Lung (tissue), 12 donors: ENCODE measurements around the gene NRM. TPM values are rescaled to one million over a fixed set of nuclear protein-coding genes. Genes with fewer than 3 reads are reported as not detected.

Experiments used
- ATAC-seq: fragments of 200-7000 bp; cut with Tn5 transposase; one replicate; pipeline ENCODE4 v1.9.1; 2020; ENCODE audit warnings: moderate number of reproducible peaks; ENCODE audit not compliant: insufficient read depth, low FRiP score
- DNase-seq, 3 donors: peaks; one replicate each; pipeline ENCODE4 v3.0.0-alpha.2; 2013 to 2017
- H3K27ac ChIP-seq, 2 donors: one replicate each; pipeline ENCODE4 v1.5.1; 2013; ENCODE audit warnings: mild to moderate bottlenecking in 2 of 2, moderate library complexity in 2 of 2, control low read depth in 1 of 2, inconsistent platforms in 1 of 2, low read depth in 1 of 2, low read length in 1 of 2
- H3K27me3 ChIP-seq, 3 donors: one replicate each; pipeline ENCODE4 v1.5.1; 2013; ENCODE audit warnings: low read length in 2 of 3; ENCODE audit not compliant: control insufficient read depth in 3 of 3, insufficient read depth in 3 of 3
- H3K36me3 ChIP-seq, 4 donors: one replicate each; pipeline ENCODE4 v1.5.1; 2013; ENCODE audit warnings: low read length in 4 of 4, mild to moderate bottlenecking in 1 of 4, moderate library complexity in 1 of 4; ENCODE audit not compliant: control insufficient read depth in 4 of 4, insufficient read depth in 4 of 4
- H3K4me1 ChIP-seq, 5 donors: one replicate each; pipeline ENCODE4 v1.5.1; 2013; ENCODE audit warnings: low read length in 5 of 5, mild to moderate bottlenecking in 2 of 5, moderate library complexity in 1 of 5; ENCODE audit not compliant: control insufficient read depth in 5 of 5, insufficient read depth in 5 of 5
- H3K4me3 ChIP-seq: one replicate; pipeline ENCODE4 v1.5.1; 2013; ENCODE audit warnings: mild to moderate bottlenecking, control low read depth, moderate library complexity
- H3K9ac ChIP-seq, 2 donors: one replicate each; pipeline ENCODE4 v1.5.1; 2013; ENCODE audit warnings: low read length in 2 of 2, control low read depth in 1 of 2; ENCODE audit not compliant: insufficient read depth in 1 of 2
- H3K9me3 ChIP-seq, 4 donors: one replicate each; pipeline ENCODE4 v1.5.1; 2013; ENCODE audit warnings: low read length in 3 of 4, mild to moderate bottlenecking in 1 of 4, moderate library complexity in 1 of 4; ENCODE audit not compliant: control insufficient read depth in 4 of 4, insufficient read depth in 3 of 4
- WGBS, 2 donors: extraction: QIAGEN DNeasy Blood & Tissue Kit; methylation state at CpG; one replicate each; pipeline ENCODE4 v1.1.7; 2013; 5-methylcytosine and 5-hydroxymethylcytosine counted together
- polyA plus RNA-seq, 2 donors: library from polyadenylated mRNA; stranded (reverse); fragments of 200-250 nt; gene quantifications; one replicate each; pipeline ENCODE4 v1.2.1, GENCODE V29; 2013
- total RNA-seq, 2 donors: library from RNA; depleted of rRNA in 1 of 2; stranded (reverse); fragments of >200 nt in 1 of 2; gene quantifications; one replicate each; pipeline ENCODE4 v1.2.1, GENCODE V29; 2014 to 2021
- TF ChIP-seq, protein P1 (sequence below): IDR thresholded peaks from 2 replicates; pipeline ENCODE4 v1.5.1; 2012; ENCODE audit warnings: mild to moderate bottlenecking; ENCODE audit errors: control extremely low read depth, extremely low read depth
- donor health status: control.
- donor health status: control.
- donor health status: Bipolar disorder and iron deficiency.
- donor health status: healthy.
- donor health status: DM: yes; HTN: yes; CAD: no.

The NRM gene
- total and polyA plus RNA-seq, 4 donors: 5.1 to 18.7 (median 15.9) TPM

DNA sequence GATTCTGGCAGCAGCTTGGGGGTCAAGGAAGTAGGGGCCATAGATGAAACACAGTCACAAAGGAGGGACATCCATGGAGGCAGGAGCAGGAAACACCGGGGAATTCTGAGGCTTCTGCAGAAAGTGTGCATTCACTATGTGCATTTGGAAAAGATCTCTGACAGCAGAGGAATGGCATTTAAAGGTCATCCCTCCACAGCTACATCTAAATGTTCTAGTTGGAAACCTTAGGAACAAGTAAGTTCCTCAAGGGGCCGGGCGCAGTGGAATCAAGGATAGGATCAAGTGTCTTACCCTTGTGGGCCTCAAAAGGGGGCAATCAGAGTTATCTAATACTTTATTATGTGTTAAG is 35.1 kb downstream of the NRM start:
- ATAC-seq (no peak), DNase-seq (no peak)
- TF ChIP-seq, protein P1, sequence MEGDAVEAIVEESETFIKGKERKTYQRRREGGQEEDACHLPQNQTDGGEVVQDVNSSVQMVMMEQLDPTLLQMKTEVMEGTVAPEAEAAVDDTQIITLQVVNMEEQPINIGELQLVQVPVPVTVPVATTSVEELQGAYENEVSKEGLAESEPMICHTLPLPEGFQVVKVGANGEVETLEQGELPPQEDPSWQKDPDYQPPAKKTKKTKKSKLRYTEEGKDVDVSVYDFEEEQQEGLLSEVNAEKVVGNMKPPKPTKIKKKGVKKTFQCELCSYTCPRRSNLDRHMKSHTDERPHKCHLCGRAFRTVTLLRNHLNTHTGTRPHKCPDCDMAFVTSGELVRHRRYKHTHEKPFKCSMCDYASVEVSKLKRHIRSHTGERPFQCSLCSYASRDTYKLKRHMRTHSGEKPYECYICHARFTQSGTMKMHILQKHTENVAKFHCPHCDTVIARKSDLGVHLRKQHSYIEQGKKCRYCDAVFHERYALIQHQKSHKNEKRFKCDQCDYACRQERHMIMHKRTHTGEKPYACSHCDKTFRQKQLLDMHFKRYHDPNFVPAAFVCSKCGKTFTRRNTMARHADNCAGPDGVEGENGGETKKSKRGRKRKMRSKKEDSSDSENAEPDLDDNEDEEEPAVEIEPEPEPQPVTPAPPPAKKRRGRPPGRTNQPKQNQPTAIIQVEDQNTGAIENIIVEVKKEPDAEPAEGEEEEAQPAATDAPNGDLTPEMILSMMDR: no peak
- Histone ChIP-seq H3K9me3 (no peaks in the 10 kb centered on the region), H3K27me3 (no peaks in the 10 kb centered on the region), H3K36me3 (peaks cover 37 to 74% (median 46%) of the 10 kb centered on the region in 4 donors), H3K4me1 (no peaks in the 10 kb centered on the region), H3K27ac (no peak overlapping the region), H3K9ac (no peak overlapping the region), H3K4me3 (no peak overlapping the region)
- 94 to 97% methylated on average over 3 of the region's 3 CpGs for WGBS, 2 donors

DNA sequence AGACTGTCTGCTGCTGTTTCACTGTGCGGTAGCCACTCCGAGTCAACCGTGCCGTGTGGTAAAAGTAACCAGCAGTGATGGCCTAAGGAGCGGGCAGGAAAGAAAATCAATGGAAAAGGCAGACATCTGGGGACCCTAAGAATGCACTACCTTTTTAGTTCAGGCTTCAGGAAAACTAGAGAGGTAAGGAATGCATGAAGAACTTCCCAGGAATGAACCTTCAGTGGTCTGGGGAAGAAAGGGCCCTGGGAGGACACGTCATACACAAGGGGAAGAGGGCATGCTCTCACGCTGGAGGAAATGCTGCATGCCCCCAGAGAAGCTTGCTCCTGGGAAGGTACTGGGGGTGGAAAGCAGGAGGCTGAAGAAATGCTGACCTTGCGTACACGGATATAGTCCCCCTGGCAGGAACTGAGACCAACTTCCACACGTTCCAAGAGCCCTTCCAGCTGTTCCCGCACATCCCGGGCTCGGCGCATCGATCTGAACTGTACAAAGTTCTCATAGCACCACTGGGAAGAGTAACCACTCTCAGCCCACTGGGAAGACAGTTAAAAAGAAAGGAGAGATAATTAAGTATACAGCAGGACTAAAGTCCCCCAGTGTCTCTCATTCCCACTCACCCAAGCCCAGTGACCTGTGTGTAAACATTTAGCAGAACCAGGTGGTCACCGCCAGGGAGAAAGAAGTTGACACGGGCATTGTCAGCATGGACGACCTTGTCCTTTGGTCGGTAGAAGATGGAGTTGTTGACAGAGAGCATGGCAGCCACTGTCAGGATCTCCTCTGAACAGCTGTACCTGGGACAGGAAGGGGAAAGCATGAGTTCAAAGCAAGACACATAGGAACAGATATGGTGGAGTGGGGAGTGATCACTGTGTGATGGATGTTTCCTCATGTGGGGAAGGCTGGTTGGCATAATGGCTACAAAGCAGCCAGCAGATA is 35.7 kb downstream of the NRM start:
- H3K36me3 ChIP-seq: peaks cover 35 to 70% (median 44%) of the 10 kb centered on the region in 4 donors

DNA sequence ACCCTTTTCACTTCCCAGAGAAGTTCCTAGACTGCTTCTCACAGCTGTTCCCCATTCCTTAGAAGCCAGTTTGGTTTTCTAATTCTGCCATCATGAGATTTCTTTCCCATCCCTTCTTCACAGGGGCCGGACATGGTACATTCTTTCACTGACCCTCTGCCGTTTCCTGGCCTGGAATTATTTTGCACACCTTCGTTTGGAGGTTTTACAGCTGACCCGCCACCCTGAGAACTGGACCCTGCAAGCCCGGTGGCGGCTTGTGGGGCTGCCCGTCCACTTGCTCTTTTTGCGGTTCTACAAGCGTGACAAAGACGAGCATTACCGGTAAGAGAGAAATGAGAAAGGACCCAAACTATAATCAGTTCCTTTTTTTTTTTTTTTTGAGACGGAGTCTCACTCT is 39.6 kb downstream of the NRM start:
- WGBS, 2 donors: 91% methylated on average over 12 of the region's 12 CpGs
- Histone ChIP-seq H3K4me3 (no peak overlapping the region), H3K9me3 (no peaks in the 10 kb centered on the region), H3K9ac (no peak overlapping the region), H3K4me1 (peaks cover 0 to 10% (median 0%) of the 10 kb centered on the region in 5 donors), H3K36me3 (peaks cover 19 to 45% (median 29%) of the 10 kb centered on the region in 4 donors), H3K27me3 (no peaks in the 10 kb centered on the region), H3K27ac (no peak overlapping the region)
- no peak for ATAC-seq
- no peak for DNase-seq
- TF ChIP-seq, protein P1: no peak

More for the DNA sequence above, 35.7 kb downstream of the NRM start:
- TF ChIP-seq, protein P1: no peak
- Histone ChIP-seq H3K9me3 (no peaks in the 10 kb centered on the region), H3K9ac (no peak overlapping the region), H3K4me3 (no peak overlapping the region), H3K27ac (no peak overlapping the region), H3K27me3 (no peaks in the 10 kb centered on the region), H3K4me1 (no peaks in the 10 kb centered on the region)
- WGBS, 2 donors: 92 to 95% methylated on average over 19 of the region's 19 CpGs
- no peak for ATAC-seq
- DNase-seq: no peak
